A549 (cell line): Measurements from ENCODE around the gene FBXO41.

Experiments
- CBX2 ChIP-seq: fragments of 200-600 bp; sonication (generic); IDR thresholded peaks from 2 replicates; pipeline ENCODE4 v1.6.1; 2016; ENCODE audit warnings: low read depth, mild to moderate bottlenecking, borderline replicate concordance
- CTCF ChIP-seq: fragments of >200 bp; sonication (Bioruptor Twin); formaldehyde crosslinking; IDR thresholded peaks from 3 replicates; pipeline ENCODE4 v1.5.1; 2016
- ESRRA ChIP-seq: fragments of 150-350 bp; IDR thresholded peaks from 2 replicates; pipeline ENCODE4 v1.6.1; 2014; ENCODE audit warnings: mild to moderate bottlenecking, low read length, borderline replicate concordance
- POLR2A ChIP-seq: IDR thresholded peaks from 2 replicates; pipeline ENCODE4 v1.6.1; 2012; ENCODE audit warnings: mild to moderate bottlenecking, low read length
- RCOR1 ChIP-seq: fragments of 150-350 bp; IDR thresholded peaks from 2 replicates; pipeline ENCODE4 v1.6.1; 2014; ENCODE audit warnings: antibody characterized with exemption, low read length, low read depth
- SMC3 ChIP-seq: fragments of >200 bp; sonication (Bioruptor Twin); formaldehyde crosslinking; IDR thresholded peaks from 3 replicates; pipeline ENCODE4 v1.6.1; 2018; ENCODE audit warnings: inconsistent platforms

GRCh38 chr2:73217826-73218225, 66.5 kb downstream of the FBXO41 start:
- TF ChIP-seq CTCF (no peak), RCOR1 (no peak), CBX2 (no peak), POLR2A (no peak), ESRRA (no peak), SMC3 (no peak)
